OCI-LY1 (cell line): ENCODE measurements around the gene SMIM20.

Experiments used
- CTCF ChIP-seq: fragments of 200-600 bp; sonication (generic), shearing (Covaris generic); IDR thresholded peaks from 2 replicates; pipeline ENCODE4 v1.5.1; 2017; ENCODE audit warnings: mild to moderate bottlenecking, antibody characterized with exemption, low read length, moderate library complexity, mixed read lengths
- EZH2 ChIP-seq: fragments of 200-600 bp; sonication (generic), shearing (Covaris generic); IDR thresholded peaks from 2 replicates; pipeline ENCODE4 v1.8.0; 2017; ENCODE audit warnings: borderline replicate concordance, mixed run types, mild to moderate bottlenecking, antibody characterized with exemption, low read length, moderate library complexity, mixed read lengths

GRCh38 chr4:25870081-25870480 is 43.9 kb upstream of the SMIM20 start:
- TF ChIP-seq CTCF (no peak), EZH2 (no peak)
